ENCODE data around the gene CYRIA.

The CYRIA gene

DNA sequence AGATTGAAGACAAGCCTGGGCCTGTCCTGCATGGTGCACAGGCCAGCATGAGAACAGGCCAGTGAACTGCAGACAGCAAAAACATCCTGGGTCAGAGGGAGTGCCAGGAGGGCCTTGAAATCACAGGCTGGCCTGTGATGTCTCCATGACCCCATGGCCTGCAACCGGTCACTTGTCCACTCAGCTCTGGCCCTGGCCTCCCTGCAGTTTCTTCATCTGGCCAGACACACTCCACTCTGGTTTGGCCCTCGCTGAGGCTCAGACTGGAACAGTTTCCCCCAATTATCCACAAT, 12.6 kb downstream of the CYRIA start:
- TF ChIP-seq, protein P1, sequence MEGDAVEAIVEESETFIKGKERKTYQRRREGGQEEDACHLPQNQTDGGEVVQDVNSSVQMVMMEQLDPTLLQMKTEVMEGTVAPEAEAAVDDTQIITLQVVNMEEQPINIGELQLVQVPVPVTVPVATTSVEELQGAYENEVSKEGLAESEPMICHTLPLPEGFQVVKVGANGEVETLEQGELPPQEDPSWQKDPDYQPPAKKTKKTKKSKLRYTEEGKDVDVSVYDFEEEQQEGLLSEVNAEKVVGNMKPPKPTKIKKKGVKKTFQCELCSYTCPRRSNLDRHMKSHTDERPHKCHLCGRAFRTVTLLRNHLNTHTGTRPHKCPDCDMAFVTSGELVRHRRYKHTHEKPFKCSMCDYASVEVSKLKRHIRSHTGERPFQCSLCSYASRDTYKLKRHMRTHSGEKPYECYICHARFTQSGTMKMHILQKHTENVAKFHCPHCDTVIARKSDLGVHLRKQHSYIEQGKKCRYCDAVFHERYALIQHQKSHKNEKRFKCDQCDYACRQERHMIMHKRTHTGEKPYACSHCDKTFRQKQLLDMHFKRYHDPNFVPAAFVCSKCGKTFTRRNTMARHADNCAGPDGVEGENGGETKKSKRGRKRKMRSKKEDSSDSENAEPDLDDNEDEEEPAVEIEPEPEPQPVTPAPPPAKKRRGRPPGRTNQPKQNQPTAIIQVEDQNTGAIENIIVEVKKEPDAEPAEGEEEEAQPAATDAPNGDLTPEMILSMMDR (IDR thresholded peaks at IDR 0.05; ENCODE audit: insufficient read depth, low read depth, low read length, missing control alignments): no peak
- DNase-seq (ENCODE audit: low read depth): no peak
- no peak overlapping the region for H3K4me3 ChIP-seq (ENCODE audit: low read depth, low read length)

DNA sequence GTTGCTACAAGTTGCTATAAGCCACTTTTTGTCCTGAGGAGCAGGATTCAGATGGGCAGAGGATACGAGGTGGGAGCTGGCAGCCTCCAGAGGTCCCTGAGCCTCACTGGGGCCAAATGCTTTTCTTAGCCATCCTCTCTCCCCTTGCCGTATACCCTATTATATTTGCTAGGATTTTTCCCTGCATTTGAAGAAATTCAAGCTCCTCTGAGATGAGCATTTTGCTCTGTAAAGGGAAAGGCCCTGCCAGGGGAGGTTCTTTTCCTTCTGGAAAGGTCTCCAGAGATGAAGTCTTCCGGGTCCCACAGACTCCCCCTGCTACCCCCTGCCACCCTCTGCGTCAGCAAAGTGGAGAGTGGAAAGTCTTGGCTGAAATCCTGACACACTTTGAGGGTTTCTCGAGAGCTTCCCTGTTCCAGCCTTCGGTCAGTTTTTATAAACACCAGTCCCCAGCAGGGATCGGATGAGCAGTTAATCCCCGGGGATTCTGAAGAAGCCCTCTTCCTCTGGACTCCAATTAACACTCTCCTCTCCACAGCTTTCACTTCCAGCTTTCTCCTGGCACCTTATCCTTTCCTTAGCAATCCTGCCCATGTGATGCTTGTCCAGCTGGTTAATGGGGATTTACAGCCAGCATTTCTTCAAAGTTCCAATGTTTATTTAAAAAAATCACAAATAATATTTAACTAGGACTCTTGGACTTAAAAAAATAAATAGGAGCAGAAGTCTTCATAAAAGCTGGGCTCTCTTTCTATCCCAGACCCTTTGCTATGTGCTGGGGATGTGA, 13.1 kb downstream of the CYRIA start:
- TF ChIP-seq, protein P1 (IDR thresholded peaks at IDR 0.05; ENCODE audit: insufficient read depth, low read depth, low read length, missing control alignments): no peak
- no peak for DNase-seq (ENCODE audit: low read depth)
- no peak overlapping the region for H3K4me3 ChIP-seq (ENCODE audit: low read depth, low read length)

DNA sequence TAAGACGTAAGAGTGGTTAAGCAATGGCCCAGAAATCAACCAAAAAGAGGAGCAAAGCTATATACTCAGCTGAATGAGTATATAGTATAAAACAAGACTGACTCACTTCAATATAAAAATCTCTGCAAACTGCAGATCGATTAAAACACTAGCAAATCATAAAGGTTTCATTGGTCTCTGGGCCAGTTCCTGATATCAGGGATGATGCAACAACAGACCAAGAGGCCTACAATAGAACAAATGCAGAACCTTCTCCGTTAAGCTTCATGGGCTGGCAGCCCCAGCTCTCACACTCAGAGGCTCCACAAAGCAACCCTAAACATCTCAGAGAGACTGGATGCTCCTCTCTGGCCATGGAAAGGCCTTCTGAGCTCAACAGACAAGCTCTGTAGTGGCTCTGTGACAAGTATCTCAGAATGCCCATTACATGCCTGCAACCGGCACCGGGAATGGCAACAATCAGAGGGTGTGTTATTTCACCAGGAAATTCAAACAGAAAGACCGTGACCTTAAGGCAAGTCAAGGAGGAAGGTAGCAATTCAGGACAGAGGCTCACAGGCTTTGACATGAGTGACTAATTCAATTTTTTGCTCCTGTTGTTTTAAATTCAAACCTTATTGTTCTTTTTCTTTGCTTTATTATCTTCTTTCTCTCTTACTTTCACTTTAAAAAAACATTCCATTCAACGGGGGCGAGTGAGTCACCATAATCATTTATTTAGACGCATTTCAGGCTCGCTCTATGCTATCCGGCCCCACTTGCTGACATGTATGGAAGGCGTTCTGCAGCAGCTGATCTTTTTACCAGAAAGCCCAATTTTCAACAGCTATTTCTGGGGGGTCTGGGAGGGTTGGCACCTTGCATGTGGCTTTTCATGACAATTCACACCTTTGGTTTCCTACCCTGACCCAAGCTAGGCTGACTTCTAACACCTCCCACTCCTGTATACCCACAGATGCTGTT, 15.1 kb downstream of the CYRIA start:
- DNase-seq (ENCODE audit: low read depth): no peak
- H3K4me3 ChIP-seq (ENCODE audit: low read depth, low read length): no peak overlapping the region
- TF ChIP-seq, protein P1 (IDR thresholded peaks at IDR 0.05; ENCODE audit: insufficient read depth, low read depth, low read length, missing control alignments): no peak

DNA sequence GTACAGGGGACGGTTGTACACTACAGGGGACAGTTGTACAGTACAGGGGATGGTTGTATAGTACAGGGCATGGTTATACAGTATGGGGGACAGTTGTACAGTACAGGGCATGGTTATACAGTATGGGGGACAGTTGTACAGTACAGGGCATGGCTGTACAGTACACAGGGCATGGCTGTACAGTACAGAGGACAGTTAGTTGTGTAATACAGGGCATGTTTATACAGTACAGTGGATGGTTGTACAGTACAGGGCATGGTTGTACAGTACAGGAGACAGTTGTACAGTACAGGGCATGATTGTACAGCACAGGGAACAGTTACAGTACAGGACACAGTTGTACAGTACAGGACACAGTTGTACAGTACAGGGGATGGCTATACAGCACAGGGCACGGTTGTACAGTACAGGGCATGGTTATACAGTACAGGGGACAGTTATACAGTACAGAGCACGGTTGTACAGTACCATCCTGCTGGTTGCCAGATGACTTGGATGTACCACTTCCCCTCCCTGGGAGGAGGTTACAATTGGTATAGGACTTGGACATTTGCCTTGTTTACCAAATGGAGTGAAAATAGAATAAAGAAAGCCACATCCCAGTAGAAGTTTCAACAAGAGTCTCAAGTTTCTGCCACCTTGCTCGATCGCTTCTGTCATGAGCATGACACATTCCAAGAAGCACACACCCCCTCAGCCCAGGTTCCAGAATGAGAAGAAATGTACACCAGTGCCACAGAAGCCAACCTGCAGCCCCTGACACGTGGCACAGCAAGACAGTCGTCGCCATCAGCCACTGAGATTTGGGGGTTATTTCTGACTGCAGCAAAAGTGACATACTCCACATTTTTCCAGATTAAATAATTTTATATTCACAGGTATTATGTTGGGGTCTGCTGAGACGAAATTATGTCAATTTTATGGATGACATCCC, 16.0 kb downstream of the CYRIA start:
- TF ChIP-seq, protein P1 (IDR thresholded peaks at IDR 0.05; ENCODE audit: insufficient read depth, low read depth, low read length, missing control alignments): no peak
- H3K4me3 ChIP-seq (ENCODE audit: low read depth, low read length): no peak overlapping the region
- DNase-seq (ENCODE audit: low read depth): peak; percentile 23

DNA sequence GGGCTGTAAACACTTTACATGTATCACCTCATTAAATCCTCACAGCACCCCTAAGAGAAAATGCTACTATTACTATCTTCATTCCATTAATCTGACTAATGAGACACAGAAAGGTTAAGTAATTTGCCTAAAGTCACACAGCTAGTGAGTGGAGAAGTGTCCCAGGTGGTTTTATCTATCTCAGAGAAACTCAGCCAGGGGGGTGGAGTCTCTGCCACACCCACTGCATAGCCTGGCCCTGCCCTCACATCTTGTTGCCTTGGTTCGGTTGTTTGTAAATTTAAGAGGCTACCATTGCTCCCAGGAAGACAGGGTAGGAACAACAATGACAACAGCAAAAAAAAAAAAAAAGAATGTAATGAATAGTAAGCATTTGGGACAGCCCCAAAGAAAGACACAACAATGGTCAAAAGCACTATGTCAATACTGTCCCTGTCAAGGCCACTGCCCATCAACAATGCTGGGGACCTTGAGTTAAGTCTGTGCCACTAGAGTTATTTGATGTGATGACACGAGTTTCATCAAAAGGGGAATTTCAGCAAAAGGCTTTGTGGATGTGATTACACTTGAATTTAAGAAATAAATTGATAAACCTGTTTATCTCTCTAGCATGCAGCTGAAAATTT, 17.5 kb downstream of the CYRIA start:
- H3K4me3 ChIP-seq (ENCODE audit: low read depth, low read length): no peak overlapping the region
- TF ChIP-seq, protein P1 (IDR thresholded peaks at IDR 0.05; ENCODE audit: insufficient read depth, low read depth, low read length, missing control alignments): no peak
- no peak for DNase-seq (ENCODE audit: low read depth)
